GM12878 (cell line): ENCODE measurements around the gene TRIM22. TPM values are rescaled to one million over a fixed set of nuclear protein-coding genes. Genes with fewer than 3 reads are reported as not detected.

Experiments used
- ATAC-seq: fragments of 200-7000 bp; cut with Tn5 transposase; 3 replicates; pipeline ENCODE4 v1.9.1; 2020; ENCODE audit warnings: mild to moderate bottlenecking, moderate library complexity
- BruUV-seq: library from RNA; stranded (reverse); fragments of 400-500 nt; replicated peaks from 2 replicates; lab custom pipeline; 2021; lab: Mats Ljungman, UMichigan
- CTCF ChIA-PET: fragments of 300-600 bp; sonication (Branson Sonifier 250); formaldehyde crosslinking; extraction: SDS; loops from one replicate; lab custom pipeline; 2021; ENCODE audit warnings: inconsistent platforms; lab: Yijun Ruan, JAX
- POLR2A ChIA-PET: fragments of 350-600 bp; formaldehyde crosslinking; extraction: SDS; loops from one replicate; lab custom pipeline; 2021; ENCODE audit warnings: inconsistent platforms; lab: Charles Lee
- RAD21 ChIA-PET: fragments of 300-600 bp; sonication (Branson Sonifier 250); formaldehyde crosslinking; loops from one replicate; lab custom pipeline; 2023; ENCODE audit warnings: antibody characterized with exemption; ENCODE audit not compliant: unreplicated experiment; lab: Charles Lee
- SMC1A ChIA-PET: fragments of 300-600 bp; sonication (Branson Sonifier 250); formaldehyde crosslinking; loops from one replicate; lab custom pipeline; 2023; ENCODE audit not compliant: unreplicated experiment, uncharacterized antibody; lab: Charles Lee
- DNase-seq: peaks from one replicate; pipeline ENCODE4 v3.0.0-alpha.2; 2011; ENCODE audit warnings: low read depth, low spot score
- FAIRE-seq: peaks from 3 replicates; lab custom pipeline; 2011; peaks lifted over from hg19 to GRCh38; lab: Jason Lieb, UNC
- H2AFZ ChIP-seq: 2 replicates; pipeline ENCODE4 v1.6.0; 2011; ENCODE audit warnings: low read depth, low read length, control low read depth; ENCODE audit not compliant: control insufficient read depth
- H3K27ac ChIP-seq: 2 replicates; pipeline ENCODE4 v1.5.1; 2011; ENCODE audit warnings: control low read depth; ENCODE audit not compliant: control insufficient read depth, insufficient read depth
- H3K27me3 ChIP-seq, 2 experiments: replicated peaks in 1 of 2; 2 replicates each; pipeline versions ENCODE4 v1.6.0 to v1.6.1; 2011; ENCODE audit warnings: low read length in 1 of 2; ENCODE audit not compliant: control insufficient read depth in 2 of 2, insufficient read depth in 2 of 2
- H3K36me3 ChIP-seq, 2 experiments: 2 replicates each; pipeline ENCODE4 v1.5.1; 2011; ENCODE audit warnings: low read length in 1 of 2; ENCODE audit not compliant: control insufficient read depth in 2 of 2, insufficient read depth in 2 of 2
- H3K4me1 ChIP-seq: 2 replicates; pipeline ENCODE4 v1.6.1; 2011; ENCODE audit warnings: mild to moderate bottlenecking, low read length, moderate library complexity, mixed read lengths; ENCODE audit not compliant: control insufficient read depth, insufficient read depth
- H3K4me2 ChIP-seq: 2 replicates; pipeline ENCODE4 v1.6.0; 2011; ENCODE audit warnings: control low read depth; ENCODE audit not compliant: control insufficient read depth, insufficient read depth
- H3K4me3 ChIP-seq: fragments of 200-600 bp; sonication (generic); 2 replicates; pipeline ENCODE4 v1.5.1; 2016
- H3K79me2 ChIP-seq: 2 replicates; pipeline ENCODE4 v1.6.0; 2011; ENCODE audit warnings: low read length; ENCODE audit not compliant: control insufficient read depth, insufficient read depth
- H3K9ac ChIP-seq: 2 replicates; pipeline ENCODE4 v1.8.0; 2011; ENCODE audit warnings: low read length, control low read depth, mixed read lengths; ENCODE audit not compliant: control insufficient read depth, insufficient read depth
- H3K9me3 ChIP-seq: replicated peaks from 3 replicates; pipeline ENCODE4 v1.5.1; 2011; ENCODE audit warnings: mild to moderate bottlenecking, low read length; ENCODE audit not compliant: control insufficient read depth, insufficient read depth
- H4K20me1 ChIP-seq: 2 replicates; pipeline ENCODE4 v1.6.0; 2011; ENCODE audit not compliant: control insufficient read depth, insufficient read depth
- EED ChIP-seq: sonication (generic); IDR thresholded peaks from 2 replicates; pipeline ENCODE4 v1.6.1; 2016; ENCODE audit warnings: antibody characterized with exemption, low read depth
- NFXL1 ChIP-seq: fragments of 450-650 bp; IDR thresholded peaks from 2 replicates; pipeline ENCODE4 v1.6.1; 2017; ENCODE audit warnings: antibody characterized with exemption, mild to moderate bottlenecking, borderline replicate concordance
- RBBP5 ChIP-seq: fragments of 200-600 bp; sonication (generic); conservative IDR thresholded peaks from 2 replicates; pipeline ENCODE4 v1.6.1; 2016
- SIN3A ChIP-seq: IDR thresholded peaks from 2 replicates; pipeline ENCODE4 v1.6.1; 2012; ENCODE audit warnings: low read depth, low read length, improper control_type of control experiment
- SMARCA5 ChIP-seq: fragments of 450-650 bp; IDR thresholded peaks from 2 replicates; pipeline ENCODE4 v1.6.1; 2017; ENCODE audit warnings: mild to moderate bottlenecking
- STAT1 ChIP-seq: fragments of 450-650 bp; conservative IDR thresholded peaks from 2 replicates; pipeline ENCODE4 v1.6.1; 2014; ENCODE audit warnings: antibody characterized with exemption, mild to moderate bottlenecking
- TCF3 ChIP-seq: IDR thresholded peaks from 2 replicates; pipeline ENCODE4 v1.6.1; 2012; ENCODE audit warnings: low read depth, mild to moderate bottlenecking, low read length, borderline replicate concordance; ENCODE audit not compliant: insufficient read depth
- USF2 ChIP-seq: IDR thresholded peaks from 2 replicates; pipeline ENCODE4 v1.6.1; 2011; ENCODE audit warnings: low read depth, low read length, improper control_type of control experiment, borderline replicate concordance
- ZNF24 ChIP-seq: fragments of 450-650 bp; IDR thresholded peaks from 2 replicates; pipeline ENCODE4 v1.6.1; 2017; ENCODE audit warnings: antibody characterized with exemption, mild to moderate bottlenecking
- ZZZ3 ChIP-seq: IDR thresholded peaks from 2 replicates; pipeline ENCODE4 v1.6.1; 2011; ENCODE audit warnings: low read depth; ENCODE audit not compliant: control insufficient read depth, insufficient read length
- WGBS: methylation state at CpG from one replicate; pipeline ENCODE4 v1.1.6; 2016; ENCODE audit warnings: low lambda C conversion rate; ENCODE audit not compliant: insufficient replicate concordance, insufficient coverage; ENCODE audit errors: missing lambda C conversion rate; 5-methylcytosine and 5-hydroxymethylcytosine counted together
- in situ Hi-C: fragments of 300-500 bp; cut with MboI; formaldehyde crosslinking; loops from 9 replicates; pipeline ENCODE4 v1.14.3; 2018; ENCODE audit warnings: mixed read lengths
- intact Hi-C: fragments of 100-400 bp; cut with micrococcal nuclease; formaldehyde crosslinking; loops from one replicate; pipeline ENCODE4 v1.14.2; 2022; ENCODE audit not compliant: unreplicated experiment
- polyA plus RNA-seq, 11 experiments: library from polyadenylated mRNA; depleted of rRNA in 4 of 11; unstranded in 6 of 11; stranded (reverse) in 5 of 11; fragments of >200 nt; fragmentation: Nextera tagmentation in 4 of 11; fragmentation: Illumina TruSeq in 1 of 11; extraction: Ambion mirVana in 4 of 11; extraction: Trizol in 1 of 11; gene quantifications; 1 replicate in 1 of 11; 2 replicates in 10 of 11; pipeline versions ENCODE4 v1.2.1 to v1.2.3, GENCODE V29; 2011 to 2016; ENCODE audit warnings: inconsistent platforms in 2 of 11, missing spikeins in 2 of 11, low read depth in 1 of 11
- total RNA-seq, 4 experiments: library from RNA; depleted of rRNA in 3 of 4; stranded (reverse); fragments of >200 nt in 3 of 4; fragmentation: Illumina TruSeq in 1 of 4; extraction: Trizol in 1 of 4; gene quantifications; 2 replicates each; pipeline versions ENCODE4 v1.2.1 to v1.2.3, GENCODE V29; 2013 to 2021

TRIM22 gene
- total and polyA plus RNA-seq, 10 of the 15 experiments (the other 5 are each of a cell fraction or from before 2014, with no cell fraction given), result 116 to 485 (median 204) TPM

- DNase-seq (no peak), FAIRE-seq (no peak), ATAC-seq (no peak; the same call in 2 of the 3 replicates)
- POLR2A ChIA-PET, result interaction anchor here (6.1 kb wide), 1 partner anchor 8 kb away, joined by 58 read pairs; no protein-coding TSS in a partner anchor
- 1% methylated on average over 3 of the region's 3 CpGs for WGBS
- SMC1A ChIA-PET, result interaction anchor here (1.5 to 6.6 kb wide), 2 partner anchors 11 to 95 kb away, joined by 4 to 96 read pairs; no protein-coding TSS in a partner anchor
- BruUV-seq, result no TSS peak
- peak overlapping the region; percentile 80 for H3K4me2 ChIP-seq
- H3K79me2 ChIP-seq, result peaks cover 82% of the 10 kb centered on the region
- H3K4me3 ChIP-seq, result peak overlapping the region; percentile 78
- RAD21 ChIA-PET, result interaction anchor here (3.6 to 5.0 kb wide), 2 partner anchors 8 to 59 kb away, joined by 27 to 61 read pairs; no protein-coding TSS in a partner anchor
- H3K27me3 ChIP-seq, result no peaks in the 10 kb centered on the region
- CTCF ChIA-PET, result interaction anchor here (2.3 to 3.3 kb wide), 2 partner anchors 9 to 21 kb away, joined by 5 to 25 read pairs; no protein-coding TSS in a partner anchor
- H2AFZ ChIP-seq, result no peak overlapping the region
- peaks cover 5% of the 10 kb centered on the region; the same call in 1 of the 2 replicates for H4K20me1 ChIP-seq
- in situ Hi-C loops, result loop anchor here (25.0 kb wide), 2 partner anchors 1820 to 1830 kb away; partner anchors contain the start of genes PPFIBP2 and STIM1
- peak overlapping the region; percentile 100 for H3K27ac ChIP-seq
- intact Hi-C loops, result loop anchor here (10.0 kb wide), 1 partner anchor 1053 kb away; no protein-coding TSS in a partner anchor
- H3K9me3 ChIP-seq, result no peaks in the 10 kb centered on the region
- H3K4me1 ChIP-seq, result peaks cover 8% of the 10 kb centered on the region
- peaks cover 3 to 16% of the 10 kb centered on the region in 2 experiments; a peak in 3 of 4 replicates for H3K36me3 ChIP-seq
- TF ChIP-seq SMARCA5, result no peak
- no peak for TF ChIP-seq ZNF24
- no peak for TF ChIP-seq NFXL1
- no peak for TF ChIP-seq TCF3
- TF ChIP-seq USF2, result no peak
- no peak for TF ChIP-seq EED
- TF ChIP-seq ZZZ3, result no peak
- no peak for TF ChIP-seq SIN3A
- no peak for TF ChIP-seq RBBP5
- TF ChIP-seq STAT1, result no peak
- H3K9ac ChIP-seq, result peak overlapping the region; percentile 100
Observed at GRCh38 chr11:5691964-5692361, 2.4 kb downstream of the TRIM22 start.
